ENCODE results near the gene CERS4. TPM values are rescaled to one million over a fixed set of nuclear protein-coding genes. Genes with fewer than 3 reads are reported as not detected.
"Not testable (repeated sequence)": the region's sequence is repeated elsewhere in the genome, so short reads cannot be mapped to it uniquely, and the experiment has no call there.

The CERS4 gene
- polyA plus RNA-seq, 1 experiment, result 7.6 TPM

GRCh38 chr19:8242211-8242821, 33.1 kb downstream of the CERS4 start:
- TF ChIP-seq, protein P1, sequence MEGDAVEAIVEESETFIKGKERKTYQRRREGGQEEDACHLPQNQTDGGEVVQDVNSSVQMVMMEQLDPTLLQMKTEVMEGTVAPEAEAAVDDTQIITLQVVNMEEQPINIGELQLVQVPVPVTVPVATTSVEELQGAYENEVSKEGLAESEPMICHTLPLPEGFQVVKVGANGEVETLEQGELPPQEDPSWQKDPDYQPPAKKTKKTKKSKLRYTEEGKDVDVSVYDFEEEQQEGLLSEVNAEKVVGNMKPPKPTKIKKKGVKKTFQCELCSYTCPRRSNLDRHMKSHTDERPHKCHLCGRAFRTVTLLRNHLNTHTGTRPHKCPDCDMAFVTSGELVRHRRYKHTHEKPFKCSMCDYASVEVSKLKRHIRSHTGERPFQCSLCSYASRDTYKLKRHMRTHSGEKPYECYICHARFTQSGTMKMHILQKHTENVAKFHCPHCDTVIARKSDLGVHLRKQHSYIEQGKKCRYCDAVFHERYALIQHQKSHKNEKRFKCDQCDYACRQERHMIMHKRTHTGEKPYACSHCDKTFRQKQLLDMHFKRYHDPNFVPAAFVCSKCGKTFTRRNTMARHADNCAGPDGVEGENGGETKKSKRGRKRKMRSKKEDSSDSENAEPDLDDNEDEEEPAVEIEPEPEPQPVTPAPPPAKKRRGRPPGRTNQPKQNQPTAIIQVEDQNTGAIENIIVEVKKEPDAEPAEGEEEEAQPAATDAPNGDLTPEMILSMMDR (IDR thresholded peaks at IDR 0.05; ENCODE audit: insufficient read depth, low read depth, low read length), result no peak
- H3K36me3 ChIP-seq (ENCODE audit: control insufficient read depth, insufficient read depth, low read length), result no peaks in the 10 kb centered on the region
- no peaks in the 10 kb centered on the region for H3K27me3 ChIP-seq (ENCODE audit: control insufficient read depth, insufficient read depth, low read length)
- CTCF ChIA-PET, result interaction anchor here (0.6 to 4.6 kb wide), 2 partner anchors 10 to 591 kb away, joined by 3 to 34 read pairs; no protein-coding TSS in a partner anchor
- DNase-seq (ENCODE audit: low read depth), result no peak
- H3K4me3 ChIP-seq (ENCODE audit: low read depth, low read length), result no peak overlapping the region
- POLR2A ChIA-PET, result no interaction called here

- H3K4me3 ChIP-seq (ENCODE audit: low read depth, low read length), result no peak overlapping the region
- TF ChIP-seq, protein P1 (IDR thresholded peaks at IDR 0.05; ENCODE audit: insufficient read depth, low read depth, low read length), result no peak
- POLR2A ChIA-PET, result no interaction called here
- DNase-seq (ENCODE audit: low read depth), result no peak
- H3K27me3 ChIP-seq (ENCODE audit: control insufficient read depth, insufficient read depth, low read length), result no peaks in the 10 kb centered on the region
- no peaks in the 10 kb centered on the region for H3K36me3 ChIP-seq (ENCODE audit: control insufficient read depth, insufficient read depth, low read length)
- CTCF ChIA-PET, result interaction anchor here (1.0 to 4.6 kb wide), 2 partner anchors 9 to 84 kb away, joined by 3 to 34 read pairs; no protein-coding TSS in a partner anchor
These were observed 34.0 kb downstream of the CERS4 start for GRCh38 chr19:8243146-8243545.

GRCh38 chr19:8244442-8244841, 35.3 kb downstream of the CERS4 start:
- Histone ChIP-seq H3K27me3 (ENCODE audit: control insufficient read depth, insufficient read depth, low read length) (no peaks in the 10 kb centered on the region), H3K4me3 (ENCODE audit: low read depth, low read length) (no peak overlapping the region), H3K36me3 (ENCODE audit: control insufficient read depth, insufficient read depth, low read length) (no peaks in the 10 kb centered on the region)
- TF ChIP-seq, protein P1 (IDR thresholded peaks at IDR 0.05; ENCODE audit: insufficient read depth, low read depth, low read length), result no peak
- no peak for DNase-seq (ENCODE audit: low read depth)
- ChIA-PET POLR2A (no interaction called here), CTCF (no interaction called here)

- H3K4me3 ChIP-seq (ENCODE audit: low read depth, low read length), result no peak overlapping the region
- ChIA-PET CTCF (interaction anchor here (1.0 kb wide), 1 partner anchor 20 kb away, joined by 3 read pairs; no protein-coding TSS in a partner anchor), POLR2A (no interaction called here)
- no peaks in the 10 kb centered on the region for H3K36me3 ChIP-seq (ENCODE audit: control insufficient read depth, insufficient read depth, low read length)
- DNase-seq (ENCODE audit: low read depth), result no peak
- H3K27me3 ChIP-seq (ENCODE audit: control insufficient read depth, insufficient read depth, low read length), result no peaks in the 10 kb centered on the region
- TF ChIP-seq, protein P1 (IDR thresholded peaks at IDR 0.05; ENCODE audit: insufficient read depth, low read depth, low read length), result no peak
These were observed 37.0 kb downstream of the CERS4 start for GRCh38 chr19:8245869-8246835.

GRCh38 chr19:8247129-8247890, 38.1 kb downstream of the CERS4 start:
- CTCF ChIA-PET, result interaction anchor here (1.2 kb wide), 1 partner anchor 89 kb away, joined by 6 read pairs; no protein-coding TSS in a partner anchor
- H3K36me3 ChIP-seq (ENCODE audit: control insufficient read depth, insufficient read depth, low read length); DNase-seq (ENCODE audit: low read depth); H3K27me3 ChIP-seq (ENCODE audit: control insufficient read depth, insufficient read depth, low read length); POLR2A ChIA-PET; H3K4me3 ChIP-seq (ENCODE audit: low read depth, low read length): not testable (repeated sequence)
